Measurements from ENCODE around the gene SPG21.
"Not testable (repeated sequence)": the region's sequence is repeated elsewhere in the genome, so short reads cannot be mapped to it uniquely, and the experiment has no call there.

The SPG21 gene

GRCh38 chr15:64989416-64990167 is at the start of gene SPG21:
Gene SPG21, minus strand, starts transcription at chr15:64989914. Its CDS starts 6,345 bp downstream, at chr15:64983569.
- DNase-seq (ENCODE audit: low read depth) = peak; percentile 92

- no peak for DNase-seq (ENCODE audit: low read depth)
Observed at GRCh38 chr15:65038836-65039235, 49.1 kb upstream of the SPG21 start.

- DNase-seq (ENCODE audit: low read depth) = no peak
Observed at GRCh38 chr15:65038428-65038827, 48.7 kb upstream of the SPG21 start.

GRCh38 chr15:65037309-65037708 is 47.6 kb upstream of the SPG21 start:
- no peak for DNase-seq (ENCODE audit: low read depth)

- no peak for DNase-seq (ENCODE audit: low read depth)
Observed at GRCh38 chr15:65034719-65035118, 45.0 kb upstream of the SPG21 start.

GRCh38 chr15:65033659-65034269 is 44.0 kb upstream of the SPG21 start:
- DNase-seq (ENCODE audit: low read depth) = no peak

GRCh38 chr15:65032801-65033537 is 43.3 kb upstream of the SPG21 start:
- DNase-seq (ENCODE audit: low read depth) = peak; percentile 37

GRCh38 chr15:65029736-65030208 is 40.1 kb upstream of the SPG21 start:
- DNase-seq (ENCODE audit: low read depth) = no peak

GRCh38 chr15:65028921-65029735 is 39.4 kb upstream of the SPG21 start, which contains the start of gene MTFMT:
Gene MTFMT, minus strand, starts transcription at chr15:65029639. Its CDS starts 26 bp downstream, at chr15:65029613.
- DNase-seq (ENCODE audit: low read depth) = peak; percentile 95

- DNase-seq (ENCODE audit: low read depth) = no peak
Observed at GRCh38 chr15:65028338-65028737, 38.6 kb upstream of the SPG21 start.

- DNase-seq (ENCODE audit: low read depth) = no peak
Observed at GRCh38 chr15:65027593-65027992, 37.9 kb upstream of the SPG21 start.

- DNase-seq (ENCODE audit: low read depth) = no peak
Observed at GRCh38 chr15:65026756-65027155, 37.0 kb upstream of the SPG21 start.

- no peak for DNase-seq (ENCODE audit: low read depth)
Observed at GRCh38 chr15:65021488-65021887, 31.8 kb upstream of the SPG21 start.

- DNase-seq (ENCODE audit: low read depth) = no peak
Observed at GRCh38 chr15:65020419-65020818, 30.7 kb upstream of the SPG21 start.

- not testable (repeated sequence) for DNase-seq (ENCODE audit: low read depth)
Observed at GRCh38 chr15:65011198-65011597, 21.5 kb upstream of the SPG21 start.

- DNase-seq (ENCODE audit: low read depth) = no peak
Observed at GRCh38 chr15:65008983-65009382, 19.3 kb upstream of the SPG21 start.

GRCh38 chr15:65006876-65007275 is 17.2 kb upstream of the SPG21 start:
- DNase-seq (ENCODE audit: low read depth) = no peak

- DNase-seq (ENCODE audit: low read depth) = no peak
Observed at GRCh38 chr15:65004993-65005392, 15.3 kb upstream of the SPG21 start.

GRCh38 chr15:64997745-64998375 is 8.1 kb upstream of the SPG21 start:
- no peak for DNase-seq (ENCODE audit: low read depth)

GRCh38 chr15:64997066-64997465 is 7.4 kb upstream of the SPG21 start:
- no peak for DNase-seq (ENCODE audit: low read depth)

GRCh38 chr15:64993290-64993689 is 3.6 kb upstream of the SPG21 start:
- DNase-seq (ENCODE audit: low read depth) = no peak

Data from activated T-cell treated with anti-CD3 and anti-CD28 coated beads for 48 hours (primary cell).